Liver (tissue), 9 donors: ENCODE results near the gene LSM7. TPM values are rescaled to one million over a fixed set of nuclear protein-coding genes. Genes with fewer than 3 reads are reported as not detected.
A peak's percentile ranks its signal among the peaks of the same experiment; 100 is the strongest.

Experiments used
- DNase-seq: peaks from one replicate; pipeline ENCODE4 v3.0.0-alpha.2; 2017; ENCODE audit warnings: low spot score
- H3K27ac ChIP-seq, 2 donors: one replicate each; pipeline ENCODE4 v1.7.0; 2013; ENCODE audit warnings: inconsistent platforms in 2 of 2, low read length in 2 of 2, control low read depth in 1 of 2, low read depth in 1 of 2, mild to moderate bottlenecking in 1 of 2
- H3K27me3 ChIP-seq, 4 donors: one replicate each; pipeline versions ENCODE4 v1.6.1 to v1.7.0; 2013; ENCODE audit warnings: low read length in 3 of 4, inconsistent platforms in 1 of 4, mild to moderate bottlenecking in 1 of 4, moderate library complexity in 1 of 4; ENCODE audit not compliant: control insufficient read depth in 4 of 4, insufficient read depth in 4 of 4
- H3K36me3 ChIP-seq, 4 donors: one replicate each; pipeline versions ENCODE4 v1.6.1 to v1.7.0; 2013; ENCODE audit warnings: low read length in 3 of 4, mild to moderate bottlenecking in 3 of 4, low read depth in 1 of 4, moderate library complexity in 1 of 4; ENCODE audit not compliant: control insufficient read depth in 4 of 4, insufficient read depth in 3 of 4
- H3K4me1 ChIP-seq, 4 donors: one replicate each; pipeline versions ENCODE4 v1.6.1 to v1.7.0; 2013; ENCODE audit warnings: low read length in 3 of 4, mild to moderate bottlenecking in 3 of 4, moderate library complexity in 1 of 4; ENCODE audit not compliant: control insufficient read depth in 4 of 4, insufficient read depth in 4 of 4
- H3K4me3 ChIP-seq, 3 donors: one replicate each; pipeline versions ENCODE4 v1.6.1 to v1.7.0; 2013; ENCODE audit warnings: low read length in 3 of 3, control low read depth in 1 of 3, low read depth in 1 of 3, mild to moderate bottlenecking in 1 of 3
- H3K9ac ChIP-seq, 2 donors: one replicate each; pipeline ENCODE4 v1.7.0; 2013; ENCODE audit warnings: low read length in 2 of 2, mild to moderate bottlenecking in 2 of 2, moderate library complexity in 2 of 2, control low read depth in 1 of 2, low read depth in 1 of 2
- H3K9me3 ChIP-seq, 4 donors: one replicate each; pipeline versions ENCODE4 v1.6.1 to v1.7.0; 2013; ENCODE audit warnings: low read length in 3 of 4; ENCODE audit not compliant: control insufficient read depth in 4 of 4
- ATF3 ChIP-seq: IDR thresholded peaks from 2 replicates; pipeline ENCODE4 v1.6.1; 2016; ENCODE audit warnings: antibody characterized with exemption
- EGR1 ChIP-seq, 2 donors: IDR thresholded peaks; 2 replicates each; pipeline ENCODE4 v1.6.1; 2016 to 2018; ENCODE audit warnings: antibody characterized with exemption in 2 of 2, low read depth in 2 of 2
- FOXA1 ChIP-seq: IDR thresholded peaks from 2 replicates; pipeline ENCODE4 v1.6.1; 2016; ENCODE audit warnings: antibody characterized with exemption
- HNF4A ChIP-seq, 2 donors: conservative IDR thresholded peaks; 2 replicates each; pipeline ENCODE4 v1.6.1; 2016; ENCODE audit warnings: antibody characterized with exemption in 2 of 2, mild to moderate bottlenecking in 2 of 2
- HNF4G ChIP-seq: IDR thresholded peaks from 2 replicates; pipeline ENCODE4 v1.6.1; 2016; ENCODE audit warnings: antibody characterized with exemption
- JUND ChIP-seq, 2 donors: IDR thresholded peaks; 2 replicates each; pipeline ENCODE4 v1.6.1; 2016; ENCODE audit warnings: antibody characterized with exemption in 2 of 2
- MAX ChIP-seq: IDR thresholded peaks from 2 replicates; pipeline ENCODE4 v1.6.1; 2016; ENCODE audit warnings: antibody characterized with exemption
- NR2F2 ChIP-seq: IDR thresholded peaks from 2 replicates; pipeline ENCODE4 v1.6.1; 2016; ENCODE audit warnings: antibody characterized with exemption
- RAD21 ChIP-seq, 2 donors: IDR thresholded peaks; 2 replicates each; pipeline ENCODE4 v1.6.1; 2016; ENCODE audit warnings: antibody characterized with exemption in 2 of 2, mild to moderate bottlenecking in 2 of 2
- RXRA ChIP-seq, 2 donors: IDR thresholded peaks; 2 replicates each; pipeline ENCODE4 v1.6.1; 2017 to 2018; ENCODE audit warnings: antibody characterized with exemption in 2 of 2, mild to moderate bottlenecking in 1 of 2
- SP1 ChIP-seq: IDR thresholded peaks from 2 replicates; pipeline ENCODE4 v1.6.1; 2018; ENCODE audit warnings: antibody characterized with exemption, mild to moderate bottlenecking
- TAF1 ChIP-seq: conservative IDR thresholded peaks from 2 replicates; pipeline ENCODE4 v1.6.1; 2016; ENCODE audit warnings: antibody characterized with exemption, mild to moderate bottlenecking
- ZBTB33 ChIP-seq: IDR thresholded peaks from 2 replicates; pipeline ENCODE4 v1.6.1; 2016; ENCODE audit warnings: antibody characterized with exemption
- WGBS: extraction: QIAGEN DNeasy Blood & Tissue Kit; methylation state at CpG from one replicate; pipeline ENCODE4 v1.1.7; 2013; 5-methylcytosine and 5-hydroxymethylcytosine counted together
- polyA plus RNA-seq, 2 donors: library from polyadenylated mRNA; stranded (reverse) in 1 of 2; unstranded in 1 of 2; fragments of 200-250 nt in 1 of 2; fragments of >200 nt in 1 of 2; fragmentation: Nextera tagmentation in 1 of 2; extraction: Ambion mirVana in 1 of 2; gene quantifications; one replicate each; pipeline versions ENCODE4 v1.2.1 to v1.2.3, GENCODE V29; 2013 to 2015
- total RNA-seq, 2 donors: library from RNA; depleted of rRNA; stranded (reverse); fragments of >200 nt; gene quantifications; one replicate each; pipeline ENCODE4 v1.2.3, GENCODE V29; 2014
- donor health status: healthy.
- donor health status: healthy.
- donor health status: healthy.
- donor health status: healthy.
- donor health status: healthy.

Gene LSM7
- total and polyA plus RNA-seq, 4 donors: 23.6 to 59.9 (median 38.5) TPM

GRCh38 chr19:2287585-2288337 is 40.6 kb downstream of the LSM7 start:
- WGBS: 65% methylated on average over 13 of the region's 13 CpGs
- peak overlapping the region in 1 of 2 donors; percentile 12 for H3K27ac ChIP-seq
- no peaks in the 10 kb centered on the region for H3K9me3 ChIP-seq
- H3K36me3 ChIP-seq: no peaks in the 10 kb centered on the region
- TF ChIP-seq JUND (IDR thresholded peaks at IDR 0.05) (no peak), MAX (no peak), EGR1 (IDR thresholded peaks at IDR 0.05; ENCODE audit: low read depth in 2 of 2) (no peak)
- no peak for DNase-seq
- H3K9ac ChIP-seq: no peak overlapping the region
- peaks cover 0 to 3% (median 0%) of the 10 kb centered on the region in 4 donors for H3K27me3 ChIP-seq
- H3K4me1 ChIP-seq: peaks cover 0 to 20% (median 11%) of the 10 kb centered on the region in 4 donors
- no peak overlapping the region for H3K4me3 ChIP-seq

- DNase-seq: no peak
- WGBS: 82% methylated on average over 20 of the region's 20 CpGs
- no peaks in the 10 kb centered on the region for H3K9me3 ChIP-seq
- no peaks in the 10 kb centered on the region for H3K36me3 ChIP-seq
- peaks cover 0 to 3% (median 0%) of the 10 kb centered on the region in 4 donors for H3K27me3 ChIP-seq
- H3K27ac ChIP-seq: no peak overlapping the region
- H3K9ac ChIP-seq: no peak overlapping the region
- no peak for TF ChIP-seq RXRA (IDR thresholded peaks at IDR 0.05)
- TF ChIP-seq NR2F2: no peak
- no peak for TF ChIP-seq SP1
- no peak for TF ChIP-seq ATF3
- no peak for TF ChIP-seq HNF4A (conservative IDR thresholded peaks at IDR 0.05)
- no peak for TF ChIP-seq JUND (IDR thresholded peaks at IDR 0.05)
- TF ChIP-seq RAD21 (IDR thresholded peaks at IDR 0.05): no peak
- no peak for TF ChIP-seq ZBTB33
- no peak for TF ChIP-seq FOXA1
- peaks cover 0 to 18% (median 10%) of the 10 kb centered on the region in 4 donors for H3K4me1 ChIP-seq
- H3K4me3 ChIP-seq: no peak overlapping the region
Measured at GRCh38 chr19:2286402-2287140, 41.8 kb downstream of the LSM7 start.

- Histone ChIP-seq H3K27me3 (no peaks in the 10 kb centered on the region), H3K9me3 (no peaks in the 10 kb centered on the region), H3K4me1 (no peaks in the 10 kb centered on the region), H3K9ac (no peak overlapping the region), H3K36me3 (no peaks in the 10 kb centered on the region), H3K4me3 (no peak overlapping the region), H3K27ac (no peak overlapping the region)
- no peak for DNase-seq
- TF ChIP-seq HNF4G (no peak), RXRA (IDR thresholded peaks at IDR 0.05) (no peak), TAF1 (no peak), FOXA1 (no peak), MAX (no peak), EGR1 (IDR thresholded peaks at IDR 0.05; ENCODE audit: low read depth in 2 of 2) (no peak), RAD21 (IDR thresholded peaks at IDR 0.05) (no peak), JUND (IDR thresholded peaks at IDR 0.05) (no peak), ATF3 (no peak)
- WGBS: 96% methylated on average over 8 of the region's 8 CpGs
Measured at GRCh38 chr19:2283835-2284507, 44.4 kb downstream of the LSM7 start.
